Esophagus squamous epithelium (tissue), 5 donors: Measurements from ENCODE around the gene OR52I1. TPM values are rescaled to one million over a fixed set of nuclear protein-coding genes. Genes with fewer than 3 reads are reported as not detected.
A peak's percentile ranks its signal among the peaks of the same experiment; 100 is the strongest.

Experiments used
- DNase-seq: peaks from one replicate; lab custom pipeline; 2025; lab: John Stamatoyannopoulos, UW
- H3K27ac ChIP-seq, 4 donors: fragments of 200-600 bp; sonication (generic); one replicate each; pipeline ENCODE4 v1.5.1; 2016 to 2019; ENCODE audit warnings: mild to moderate bottlenecking in 1 of 4
- H3K27me3 ChIP-seq, 4 donors: fragments of 200-600 bp; sonication (generic); 1 replicate in 3 of 4; 2 replicates in 1 of 4; pipeline versions ENCODE4 v1.5.1 to v1.6.0; 2017 to 2021; ENCODE audit warnings: antibody characterized with exemption in 1 of 4
- H3K36me3 ChIP-seq, 3 donors: fragments of 200-600 bp; sonication (generic); one replicate each; pipeline ENCODE4 v1.5.1; 2016 to 2019
- H3K4me1 ChIP-seq, 3 donors: fragments of 200-600 bp; sonication (generic); one replicate each; pipeline ENCODE4 v1.5.1; 2017 to 2019
- H3K4me3 ChIP-seq, 4 donors: fragments of 200-600 bp; sonication (generic); 1 replicate in 3 of 4; 2 replicates in 1 of 4; pipeline ENCODE4 v1.5.1; 2016 to 2019; ENCODE audit warnings: mild to moderate bottlenecking in 2 of 4, moderate library complexity in 1 of 4
- H3K9me3 ChIP-seq, 3 donors: fragments of 200-600 bp; sonication (generic); one replicate each; pipeline ENCODE4 v1.5.1; 2016 to 2019
- CTCF ChIP-seq, 6 experiments: fragments of 450-650 bp in 4 of 6; fragments of 200-600 bp in 2 of 6; sonication (generic) in 2 of 6; IDR thresholded peaks; one replicate each; pipeline ENCODE4 v1.5.1; 2016 to 2019; ENCODE audit warnings: antibody characterized with exemption in 6 of 6, mild to moderate bottlenecking in 4 of 6, moderate library complexity in 4 of 6
- POLR2A ChIP-seq, 4 donors: fragments of 450-650 bp; IDR thresholded peaks; one replicate each; pipeline ENCODE4 v1.6.1; 2017; ENCODE audit warnings: antibody characterized with exemption in 4 of 4, mild to moderate bottlenecking in 4 of 4, moderate library complexity in 3 of 4
- WGBS, 2 donors: methylation state at CpG; one replicate each; pipeline ENCODE4 v1.1.5; 2018; 5-methylcytosine and 5-hydroxymethylcytosine counted together
- intact Hi-C: fragments of 100-400 bp; cut with DNase I; formaldehyde crosslinking; loops from one replicate; pipeline ENCODE4 v1.15.0; 2022
- total RNA-seq, 4 donors: library from RNA; depleted of rRNA; stranded (reverse); fragments of >200 nt; gene quantifications; one replicate each; pipeline ENCODE4 v1.1.0, GENCODE V29; 2016
- donor health status: DM: yes; HTN: yes; CAD: no.

The OR52I1 gene
- total RNA-seq, 4 donors from 2014 or later = not detected

GRCh38 chr11:4611986-4612385 is 18.1 kb downstream of the OR52I1 start:
- whole genome bisulfite sequencing, 2 donors = 80 to 84% methylated on average over 2 of the region's 2 CpGs
- Histone ChIP-seq H3K9me3 (no peaks in the 10 kb centered on the region), H3K27ac (no peak overlapping the region), H3K27me3 (no peaks in the 10 kb centered on the region), H3K4me1 (peaks cover 0 to 19% (median 4%) of the 10 kb centered on the region in 3 donors), H3K4me3 (no peak overlapping the region), H3K36me3 (no peaks in the 10 kb centered on the region)
- TF ChIP-seq POLR2A (IDR thresholded peaks at IDR 0.05) (no peak), CTCF (IDR thresholded peaks at IDR 0.05) (no peak)
- intact Hi-C loops = no loop called here
- DNase-seq = no peak

- Histone ChIP-seq H3K27ac (no peak overlapping the region), H3K9me3 (no peaks in the 10 kb centered on the region), H3K27me3 (peaks cover 0 to 8% (median 0%) of the 10 kb centered on the region in 4 donors), H3K4me3 (no peak overlapping the region), H3K4me1 (no peaks in the 10 kb centered on the region), H3K36me3 (no peaks in the 10 kb centered on the region)
- TF ChIP-seq POLR2A (IDR thresholded peaks at IDR 0.05) = no peak
- no peak for DNase-seq
- intact Hi-C loops = no loop called here
Measured at GRCh38 chr11:4615856-4616444, 22.1 kb downstream of the OR52I1 start.

GRCh38 chr11:4619514-4619913 is 25.7 kb downstream of the OR52I1 start:
- Histone ChIP-seq H3K9me3 (no peaks in the 10 kb centered on the region), H3K4me3 (no peak overlapping the region), H3K36me3 (no peaks in the 10 kb centered on the region), H3K4me1 (no peaks in the 10 kb centered on the region), H3K27me3 (peaks cover 0 to 8% (median 0%) of the 10 kb centered on the region in 4 donors), H3K27ac (no peak overlapping the region)
- TF ChIP-seq POLR2A (IDR thresholded peaks at IDR 0.05) = no peak
- no peak for TF ChIP-seq CTCF (IDR thresholded peaks at IDR 0.05)
- 75% methylated on average over 9 of the region's 9 CpGs for WGBS, 2 donors
- intact Hi-C loops = no loop called here
- no peak for DNase-seq

- intact Hi-C loops = no loop called here
- WGBS, 2 donors = 41 to 46% methylated on average over 14 to 15 of the region's 15 CpGs
- H3K4me1 ChIP-seq = no peaks in the 10 kb centered on the region
Measured at GRCh38 chr11:4626207-4627099, 32.6 kb downstream of the OR52I1 start.

GRCh38 chr11:4636136-4636535 is 42.3 kb downstream of the OR52I1 start:
- 69 to 70% methylated on average over 2 of the region's 2 CpGs for WGBS, 2 donors
- no peak for TF ChIP-seq CTCF (IDR thresholded peaks at IDR 0.05)
- TF ChIP-seq POLR2A (IDR thresholded peaks at IDR 0.05) = no peak
- intact Hi-C loops = loop anchor here (10.0 kb wide), 1 partner anchor 451 kb away; no protein-coding TSS in a partner anchor

More at GRCh38 chr11:4626207-4627099, 32.6 kb downstream of the OR52I1 start:
- no peak overlapping the region for H3K4me3 ChIP-seq
- no peaks in the 10 kb centered on the region for H3K36me3 ChIP-seq
- peak in 5 of 6 experiments; percentile 48 to 70 (median 53) for TF ChIP-seq CTCF (IDR thresholded peaks at IDR 0.05)
- TF ChIP-seq POLR2A (IDR thresholded peaks at IDR 0.05) = no peak
- peaks cover 0 to 7% (median 0%) of the 10 kb centered on the region in 4 donors for H3K27me3 ChIP-seq
- DNase-seq = no peak
- no peak overlapping the region for H3K27ac ChIP-seq
- peaks cover 0 to 10% (median 0%) of the 10 kb centered on the region in 3 donors for H3K9me3 ChIP-seq

More at GRCh38 chr11:4636136-4636535, 42.3 kb downstream of the OR52I1 start:
- Histone ChIP-seq H3K9me3 (no peaks in the 10 kb centered on the region), H3K27me3 (peaks cover 0 to 12% (median 0%) of the 10 kb centered on the region in 4 donors), H3K27ac (no peak overlapping the region), H3K4me3 (no peak overlapping the region), H3K4me1 (peaks cover 0 to 6% (median 4%) of the 10 kb centered on the region in 3 donors), H3K36me3 (no peaks in the 10 kb centered on the region)
- no peak for DNase-seq
